ENCODE measurements around the gene UCK2.
A peak's percentile ranks its signal among the peaks of the same experiment; 100 is the strongest.

Gene UCK2

GRCh38 chr1:165938844-165939243, 111.4 kb downstream of the UCK2 start:
- DNase-seq (ENCODE audit: low read depth), result no peak

GRCh38 chr1:165941531-165941930, 114.1 kb downstream of the UCK2 start:
- DNase-seq (ENCODE audit: low read depth), result no peak

- DNase-seq (ENCODE audit: low read depth), result no peak
Observed at GRCh38 chr1:165942062-165942461, 114.6 kb downstream of the UCK2 start.

DNA sequence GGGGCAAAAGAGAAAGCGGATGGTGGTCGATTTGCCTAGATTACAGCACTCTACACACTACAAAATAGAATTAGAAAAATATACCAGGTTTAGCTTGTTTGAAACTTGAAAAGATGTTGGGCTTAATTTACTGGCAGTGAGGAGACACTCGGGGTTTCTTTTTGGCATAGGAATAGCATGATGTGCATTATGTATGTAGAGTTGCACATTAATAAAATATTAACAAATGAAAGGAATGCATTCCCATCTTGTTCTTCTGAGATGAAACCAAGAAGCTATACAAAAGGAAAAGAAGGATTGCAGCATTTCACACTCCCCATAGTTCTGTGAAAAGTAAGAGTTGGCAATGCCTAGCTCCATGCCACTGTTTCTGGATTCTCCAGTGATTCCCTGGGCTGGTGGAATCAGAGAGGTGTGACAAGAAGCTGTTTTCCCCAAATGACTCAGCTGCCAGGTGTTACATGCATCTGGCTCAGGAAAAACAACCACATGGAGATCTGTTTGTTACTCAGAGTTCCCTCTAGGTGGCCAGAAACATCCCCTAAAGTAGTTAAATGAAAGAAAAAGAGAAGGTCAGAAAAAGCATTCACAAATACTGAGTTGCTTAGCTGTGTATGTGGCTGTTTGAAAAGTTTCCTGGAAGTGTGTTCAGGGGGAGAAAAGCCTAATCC, 115.6 kb downstream of the UCK2 start:
- DNase-seq (ENCODE audit: low read depth), result no peak

DNA sequence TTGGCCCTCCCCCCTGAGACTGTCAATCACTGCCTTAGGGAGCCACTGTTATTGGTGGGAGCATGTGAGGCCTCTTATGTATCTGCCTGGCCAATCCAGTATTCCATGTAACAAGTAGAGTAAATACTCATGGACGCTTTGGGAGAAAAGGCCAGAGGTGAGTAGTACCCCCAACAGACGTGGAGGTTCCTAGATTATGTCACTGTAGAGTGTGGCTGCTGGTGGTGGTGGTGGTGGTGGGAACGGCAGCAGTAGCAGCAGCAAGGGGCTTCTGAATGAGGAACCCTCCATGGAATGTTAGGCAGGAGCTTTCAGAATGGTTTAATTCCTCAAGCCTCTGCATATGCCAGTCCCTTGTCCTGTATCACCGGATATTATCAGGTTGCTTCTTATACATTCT, 118.5 kb downstream of the UCK2 start:
- DNase-seq (ENCODE audit: low read depth), result no peak

- no peak for DNase-seq (ENCODE audit: low read depth)
Observed at GRCh38 chr1:165947797-165948455, 120.5 kb downstream of the UCK2 start.

GRCh38 chr1:165949335-165950130, 122.1 kb downstream of the UCK2 start:
- no peak for DNase-seq (ENCODE audit: low read depth)

DNA sequence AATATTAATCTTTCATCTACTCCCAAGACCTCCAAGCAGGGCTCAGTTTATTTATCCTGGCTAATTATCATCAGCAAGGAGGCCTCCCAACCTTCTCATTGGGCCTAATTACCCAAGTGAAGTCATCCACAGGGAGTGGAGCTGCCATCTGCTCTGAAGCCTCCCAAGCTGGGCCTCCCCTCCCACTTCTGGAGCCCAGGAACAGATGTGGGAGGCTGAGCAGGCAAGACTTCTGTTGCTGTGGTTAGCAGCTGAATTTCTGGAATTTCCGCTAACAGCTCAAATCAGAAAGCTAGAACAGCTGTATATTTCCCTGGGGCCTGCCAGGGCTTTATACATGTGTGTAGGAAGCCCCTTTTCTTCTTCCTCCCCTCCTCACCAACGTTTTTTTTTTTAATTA, 127.5 kb downstream of the UCK2 start:
- DNase-seq (ENCODE audit: low read depth), result peak; percentile 6

- DNase-seq (ENCODE audit: low read depth), result no peak
Observed at GRCh38 chr1:165958306-165958705, 130.9 kb downstream of the UCK2 start.

DNA sequence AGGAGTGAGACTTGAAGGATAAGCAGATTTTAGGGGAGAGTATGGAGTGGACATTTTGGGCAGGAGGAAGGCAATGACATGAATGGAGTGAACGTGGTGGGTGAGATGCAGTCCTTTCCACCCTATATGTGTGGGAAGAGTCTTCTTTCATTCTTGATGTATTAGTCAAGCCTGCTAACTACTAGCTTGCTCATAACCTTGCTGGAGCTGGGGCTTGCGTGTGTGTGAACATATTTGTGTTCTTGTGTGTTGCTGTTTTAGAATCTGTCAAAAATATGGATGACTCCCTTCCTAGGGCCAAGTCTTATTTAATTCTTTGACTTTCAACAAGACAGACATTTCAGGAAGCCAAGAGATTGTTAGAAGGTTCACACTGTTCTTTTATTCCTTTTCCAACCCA, 132.7 kb downstream of the UCK2 start:
- DNase-seq (ENCODE audit: low read depth), result no peak

GRCh38 chr1:165960881-165961280, 133.5 kb downstream of the UCK2 start:
- DNase-seq (ENCODE audit: low read depth), result no peak
